IMR-90 (cell line): Measurements from ENCODE around the gene UCHL5. TPM values are rescaled to one million over a fixed set of nuclear protein-coding genes. Genes with fewer than 3 reads are reported as not detected.

ENCODE experiments used
- ATAC-seq: fragments of 200-7000 bp; cut with Tn5 transposase; 2 replicates; pipeline ENCODE4 v1.9.1; 2020; ENCODE audit warnings: low read depth, mild to moderate bottlenecking, moderate library complexity
- BruUV-seq: library from RNA; stranded (reverse); fragments of 400-500 nt; replicated peaks from 2 replicates; lab custom pipeline; 2021; lab: Mats Ljungman, UMichigan
- CTCF ChIA-PET: fragments of 300-600 bp; formaldehyde crosslinking; extraction: SDS; loops from one replicate; lab custom pipeline; 2021; ENCODE audit warnings: antibody characterized with exemption; lab: Yijun Ruan, JAX
- POLR2A ChIA-PET: fragments of 300-600 bp; sonication (Branson Sonifier 250); formaldehyde crosslinking; loops from one replicate; lab custom pipeline; 2022; ENCODE audit warnings: antibody characterized with exemption; ENCODE audit not compliant: unreplicated experiment; lab: Charles Lee
- DNase-seq: peaks from one replicate; pipeline ENCODE4 v3.0.0; 2013
- H2AFZ ChIP-seq: replicated peaks from 2 replicates; pipeline ENCODE3; 2013; ENCODE audit warnings: low read length, mild to moderate bottlenecking; ENCODE audit not compliant: poor library complexity
- H2AK5ac ChIP-seq: 2 replicates; pipeline ENCODE4 v1.6.1; 2013; ENCODE audit warnings: low read depth, low read length, inconsistent platforms
- H2AK9ac ChIP-seq: replicated peaks from 2 replicates; pipeline ENCODE3; 2013; ENCODE audit warnings: mild to moderate bottlenecking, low read depth, low read length, moderate library complexity; ENCODE audit not compliant: poor library complexity
- H2BK120ac ChIP-seq: 2 replicates; pipeline ENCODE4 v1.6.1; 2013; ENCODE audit warnings: low read depth, low read length, inconsistent platforms
- H2BK15ac ChIP-seq: 3 replicates; pipeline ENCODE4 v1.6.1; 2013; ENCODE audit warnings: low read depth, low read length, inconsistent platforms
- H2BK20ac ChIP-seq: 2 replicates; pipeline ENCODE4 v1.6.1; 2013; ENCODE audit warnings: low read depth, mild to moderate bottlenecking, inconsistent platforms, low read length, moderate library complexity
- H2BK5ac ChIP-seq: 2 replicates; pipeline ENCODE4 v1.6.1; 2013; ENCODE audit warnings: mild to moderate bottlenecking, low read depth, low read length, inconsistent platforms; ENCODE audit not compliant: poor library complexity, severe bottlenecking
- H3K14ac ChIP-seq: replicated peaks from 2 replicates; pipeline ENCODE4 v1.6.1; 2013; ENCODE audit warnings: low read depth, low read length, inconsistent platforms
- H3K18ac ChIP-seq: 2 replicates; pipeline ENCODE4 v1.6.1; 2013; ENCODE audit warnings: low read depth, low read length, control low read depth
- H3K23ac ChIP-seq: 2 replicates; pipeline ENCODE4 v1.6.1; 2013; ENCODE audit warnings: low read depth, low read length, inconsistent platforms
- H3K27ac ChIP-seq: 2 replicates; pipeline ENCODE4 v1.5.1; 2013; ENCODE audit warnings: mild to moderate bottlenecking, control low read depth, low read length; ENCODE audit not compliant: insufficient read depth
- H3K27me3 ChIP-seq: 2 replicates; pipeline ENCODE4 v1.6.1; 2013; ENCODE audit warnings: low read length; ENCODE audit not compliant: control insufficient read depth, insufficient read depth
- H3K36me3 ChIP-seq: 2 replicates; pipeline ENCODE4 v1.6.1; 2013; ENCODE audit warnings: low read length, mixed read lengths; ENCODE audit not compliant: control insufficient read depth, insufficient read depth
- H3K4ac ChIP-seq: 2 replicates; pipeline ENCODE4 v1.6.1; 2013; ENCODE audit warnings: low read depth, low read length, inconsistent platforms
- H3K4me1 ChIP-seq: 2 replicates; pipeline ENCODE4 v1.6.1; 2013; ENCODE audit warnings: low read length, mixed read lengths; ENCODE audit not compliant: control insufficient read depth, insufficient read depth
- H3K4me2 ChIP-seq: 2 replicates; pipeline ENCODE4 v1.6.1; 2013; ENCODE audit warnings: low read depth, mild to moderate bottlenecking, control low read depth, low read length, moderate library complexity
- H3K4me3 ChIP-seq: 2 replicates; pipeline ENCODE4 v1.5.1; 2013; ENCODE audit warnings: low read depth, mild to moderate bottlenecking, control low read depth, low read length, moderate library complexity; ENCODE audit not compliant: insufficient read depth
- H3K56ac ChIP-seq: 2 replicates; pipeline ENCODE4 v1.6.1; 2013; ENCODE audit warnings: low read length, inconsistent platforms; ENCODE audit not compliant: insufficient read depth; ENCODE audit errors: extremely low read depth
- H3K79me1 ChIP-seq, 2 experiments: 2 replicates each; pipeline ENCODE4 v1.6.1; 2013; ENCODE audit warnings: low read length in 2 of 2, inconsistent platforms in 1 of 2, low read depth in 1 of 2
- H3K9ac ChIP-seq: 2 replicates; pipeline ENCODE4 v1.6.1; 2013; ENCODE audit warnings: low read depth, low read length, control low read depth
- H3K9me1 ChIP-seq: 2 replicates; pipeline ENCODE4 v1.6.1; 2013; ENCODE audit warnings: low read length, inconsistent platforms; ENCODE audit not compliant: insufficient read depth
- H3K9me3 ChIP-seq: 2 replicates; pipeline ENCODE4 v1.6.1; 2013; ENCODE audit warnings: low read length; ENCODE audit not compliant: control insufficient read depth, insufficient read depth
- H4K20me1 ChIP-seq: 2 replicates; pipeline ENCODE4 v1.6.1; 2013; ENCODE audit warnings: low read length, inconsistent platforms; ENCODE audit not compliant: insufficient read depth
- H4K5ac ChIP-seq: 2 replicates; pipeline ENCODE4 v1.6.1; 2013; ENCODE audit warnings: mild to moderate bottlenecking, low read depth, low read length, control low read depth
- H4K8ac ChIP-seq, 2 experiments: 2 replicates each; pipeline ENCODE4 v1.6.1; 2013; ENCODE audit warnings: low read depth in 2 of 2, low read length in 2 of 2, control low read depth in 1 of 2, inconsistent platforms in 1 of 2
- H4K91ac ChIP-seq: 2 replicates; pipeline ENCODE4 v1.6.1; 2013; ENCODE audit warnings: low read depth, low read length, inconsistent platforms; ENCODE audit not compliant: insufficient read depth
- MAFK ChIP-seq: IDR thresholded peaks from 2 replicates; pipeline ENCODE4 v1.6.1; 2012; ENCODE audit warnings: low read depth, low read length, improper control_type of control experiment
- SMC3 ChIP-seq: fragments of 150-350 bp; IDR thresholded peaks from 2 replicates; pipeline ENCODE4 v1.6.1; 2016; ENCODE audit warnings: low read depth, mild to moderate bottlenecking, antibody characterized with exemption, low read length, moderate library complexity
- WGBS, 2 experiments: methylation state at CpG; one replicate each; pipeline versions ENCODE4 v1.1.5 to v1.1.7; 2013; ENCODE audit warnings: missing lambda C conversion rate in 2 of 2; ENCODE audit not compliant: insufficient read length in 1 of 2; ENCODE audit errors: extremely low coverage in 2 of 2; 5-methylcytosine and 5-hydroxymethylcytosine counted together
- dilution Hi-C: fragments of 300-500 bp; cut with HindIII; formaldehyde crosslinking; loops from one replicate; pipeline ENCODE4 v1.14.3; 2018; ENCODE audit warnings: low sequenced_read_pairs; ENCODE audit not compliant: unreplicated experiment
- in situ Hi-C: fragments of 300-500 bp; cut with MboI; formaldehyde crosslinking; loops from 3 replicates; pipeline ENCODE4 v1.14.3; 2019; ENCODE audit warnings: low sequenced_read_pairs, inconsistent platforms, mixed read lengths
- intact Hi-C: fragments of 100-400 bp; cut with micrococcal nuclease; formaldehyde crosslinking; loops from 2 replicates; pipeline ENCODE4 v1.10.0; 2022
- polyA plus RNA-seq, 3 experiments: library from polyadenylated mRNA; depleted of rRNA; stranded (reverse); fragments of >200 nt; gene quantifications; 2 replicates each; pipeline ENCODE4 v1.2.3, GENCODE V29; 2012; ENCODE audit warnings: low replicate concordance in 1 of 3
- total RNA-seq: library from RNA; depleted of rRNA; stranded (reverse); fragments of >200 nt; gene quantifications from 2 replicates; pipeline ENCODE4 v1.2.3, GENCODE V29; 2012

UCHL5 gene
- total and polyA plus RNA-seq, 2 of the 4 experiments (the other 2 are of a cell fraction) = 12.9 to 18.4 TPM

DNA sequence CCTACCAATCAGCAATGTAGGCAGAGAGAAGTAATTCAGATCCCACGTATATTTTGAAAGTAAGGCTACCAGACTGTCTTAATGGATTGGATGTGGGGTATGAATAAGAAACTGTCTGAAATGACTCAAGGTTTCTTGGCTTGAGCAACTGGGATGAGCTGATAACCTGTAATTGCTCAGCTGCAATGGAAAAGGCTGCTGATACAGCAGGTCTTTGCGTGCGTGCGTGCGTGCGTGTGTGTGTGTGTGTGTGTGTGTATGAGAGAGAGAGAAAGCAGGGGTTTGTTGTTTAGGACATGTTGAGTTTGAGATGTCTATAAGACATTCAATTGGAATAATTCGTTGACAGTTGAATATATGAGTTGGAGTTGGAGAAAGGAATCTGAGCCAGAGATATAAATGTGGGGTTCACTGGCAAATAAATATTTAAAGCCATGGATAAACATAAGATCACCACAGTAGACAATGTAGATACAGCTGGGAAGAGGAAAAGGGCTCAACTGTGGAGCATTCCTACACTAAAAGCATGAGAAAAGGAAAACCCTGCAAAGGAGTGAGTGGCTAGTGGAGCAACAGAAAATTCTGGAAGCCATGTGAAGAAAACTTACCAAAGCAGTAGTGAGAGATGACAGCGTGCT, 72.9 kb downstream of the UCHL5 start:
- H3K4me2 ChIP-seq = no peak overlapping the region
- H4K8ac ChIP-seq = no peak overlapping the region
- dilution Hi-C loops = no loop called here
- ATAC-seq = peak; percentile 83
- TF ChIP-seq MAFK = 0 out of 2 replicates have a peak, but pooled peaks have one; percentile 15
- TF ChIP-seq SMC3 = no peak
- H3K56ac ChIP-seq = no peak overlapping the region
- H3K9me1 ChIP-seq = no peaks in the 10 kb centered on the region
- H3K9me3 ChIP-seq = no peaks in the 10 kb centered on the region
- no peak overlapping the region for H4K5ac ChIP-seq
- H3K79me1 ChIP-seq = no peaks in the 10 kb centered on the region
- H3K36me3 ChIP-seq = no peaks in the 10 kb centered on the region
- H3K23ac ChIP-seq = no peak overlapping the region
- H2BK120ac ChIP-seq = no peak overlapping the region
- H2AK9ac ChIP-seq = no peak overlapping the region
- no peak overlapping the region for H2BK20ac ChIP-seq
- no peak overlapping the region for H2AFZ ChIP-seq
- ChIA-PET POLR2A (no interaction called here), CTCF (no interaction called here)
- no peak overlapping the region for H3K18ac ChIP-seq
- H2BK15ac ChIP-seq = no peak overlapping the region
- H2AK5ac ChIP-seq = no peak overlapping the region
- H4K20me1 ChIP-seq = no peaks in the 10 kb centered on the region
- in situ Hi-C loops = no loop called here
- no peak overlapping the region for H3K27ac ChIP-seq
- H3K27me3 ChIP-seq = no peaks in the 10 kb centered on the region
- intact Hi-C loops = no loop called here
- no peak overlapping the region for H3K4ac ChIP-seq
- H3K9ac ChIP-seq = no peak overlapping the region
- no peaks in the 10 kb centered on the region; the same call in 1 of the 2 replicates for H3K4me1 ChIP-seq
- no peak overlapping the region for H2BK5ac ChIP-seq
- H4K91ac ChIP-seq = no peak overlapping the region
- WGBS, 2 experiments = 60% methylated on average over 5 of the region's 8 CpGs; no CpG with 5 or more reads in 1 of the 2 experiments
- H3K14ac ChIP-seq = no peak overlapping the region
- peak; percentile 84 for DNase-seq
- no TSS peak for BruUV-seq
- H3K4me3 ChIP-seq = no peak overlapping the region
